GM12874 (cell line): Measurements from ENCODE around the gene OR10V1.

ENCODE experiments used
- TF ChIP-seq, protein P1 (sequence below): IDR thresholded peaks from 2 replicates; pipeline ENCODE4 v1.5.1; 2011; ENCODE audit warnings: low read depth, mild to moderate bottlenecking, control low read depth, low read length, moderate library complexity; ENCODE audit not compliant: insufficient read depth

OR10V1 gene

DNA sequence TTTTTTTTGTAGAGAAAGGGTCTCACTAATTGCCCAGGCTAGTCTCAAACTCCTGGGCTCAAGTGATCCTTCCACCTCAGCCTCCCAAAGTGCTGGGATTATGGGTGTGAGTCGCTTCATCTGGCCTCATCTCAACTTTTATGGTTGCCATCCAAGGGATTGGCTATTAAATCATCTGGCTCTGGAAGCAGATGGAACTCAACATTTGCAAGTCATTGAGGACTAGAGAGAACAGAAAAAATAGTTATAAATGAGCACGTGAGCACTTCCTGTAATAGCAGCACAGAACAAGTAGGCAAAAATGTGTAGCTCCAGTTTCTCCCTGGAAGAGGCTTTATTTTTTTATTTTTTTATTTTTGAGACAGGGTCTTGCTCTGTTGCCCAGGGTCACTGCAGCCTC is 22.5 kb downstream of the OR10V1 start:
- TF ChIP-seq, protein P1, sequence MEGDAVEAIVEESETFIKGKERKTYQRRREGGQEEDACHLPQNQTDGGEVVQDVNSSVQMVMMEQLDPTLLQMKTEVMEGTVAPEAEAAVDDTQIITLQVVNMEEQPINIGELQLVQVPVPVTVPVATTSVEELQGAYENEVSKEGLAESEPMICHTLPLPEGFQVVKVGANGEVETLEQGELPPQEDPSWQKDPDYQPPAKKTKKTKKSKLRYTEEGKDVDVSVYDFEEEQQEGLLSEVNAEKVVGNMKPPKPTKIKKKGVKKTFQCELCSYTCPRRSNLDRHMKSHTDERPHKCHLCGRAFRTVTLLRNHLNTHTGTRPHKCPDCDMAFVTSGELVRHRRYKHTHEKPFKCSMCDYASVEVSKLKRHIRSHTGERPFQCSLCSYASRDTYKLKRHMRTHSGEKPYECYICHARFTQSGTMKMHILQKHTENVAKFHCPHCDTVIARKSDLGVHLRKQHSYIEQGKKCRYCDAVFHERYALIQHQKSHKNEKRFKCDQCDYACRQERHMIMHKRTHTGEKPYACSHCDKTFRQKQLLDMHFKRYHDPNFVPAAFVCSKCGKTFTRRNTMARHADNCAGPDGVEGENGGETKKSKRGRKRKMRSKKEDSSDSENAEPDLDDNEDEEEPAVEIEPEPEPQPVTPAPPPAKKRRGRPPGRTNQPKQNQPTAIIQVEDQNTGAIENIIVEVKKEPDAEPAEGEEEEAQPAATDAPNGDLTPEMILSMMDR = no peak

DNA sequence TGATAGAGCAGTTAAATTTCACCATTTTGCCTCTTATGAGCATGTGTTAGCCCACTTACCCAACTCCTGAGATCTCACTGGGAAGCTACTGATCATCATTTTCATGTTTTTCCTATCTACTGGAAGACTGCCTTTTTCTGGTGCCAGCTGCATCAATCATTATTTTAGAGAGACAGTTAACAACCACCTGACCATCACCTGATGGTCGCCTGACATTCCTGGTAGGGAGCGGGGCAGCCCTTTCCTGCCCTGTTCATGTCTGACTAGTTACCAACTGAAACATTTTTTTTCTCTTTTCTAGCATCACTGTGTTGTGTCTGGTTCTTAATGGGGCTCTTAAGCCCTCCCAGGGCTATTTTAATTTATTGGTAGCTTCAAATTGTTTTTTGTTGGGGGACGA is 24.6 kb downstream of the OR10V1 start:
- TF ChIP-seq, protein P1 = no peak

DNA sequence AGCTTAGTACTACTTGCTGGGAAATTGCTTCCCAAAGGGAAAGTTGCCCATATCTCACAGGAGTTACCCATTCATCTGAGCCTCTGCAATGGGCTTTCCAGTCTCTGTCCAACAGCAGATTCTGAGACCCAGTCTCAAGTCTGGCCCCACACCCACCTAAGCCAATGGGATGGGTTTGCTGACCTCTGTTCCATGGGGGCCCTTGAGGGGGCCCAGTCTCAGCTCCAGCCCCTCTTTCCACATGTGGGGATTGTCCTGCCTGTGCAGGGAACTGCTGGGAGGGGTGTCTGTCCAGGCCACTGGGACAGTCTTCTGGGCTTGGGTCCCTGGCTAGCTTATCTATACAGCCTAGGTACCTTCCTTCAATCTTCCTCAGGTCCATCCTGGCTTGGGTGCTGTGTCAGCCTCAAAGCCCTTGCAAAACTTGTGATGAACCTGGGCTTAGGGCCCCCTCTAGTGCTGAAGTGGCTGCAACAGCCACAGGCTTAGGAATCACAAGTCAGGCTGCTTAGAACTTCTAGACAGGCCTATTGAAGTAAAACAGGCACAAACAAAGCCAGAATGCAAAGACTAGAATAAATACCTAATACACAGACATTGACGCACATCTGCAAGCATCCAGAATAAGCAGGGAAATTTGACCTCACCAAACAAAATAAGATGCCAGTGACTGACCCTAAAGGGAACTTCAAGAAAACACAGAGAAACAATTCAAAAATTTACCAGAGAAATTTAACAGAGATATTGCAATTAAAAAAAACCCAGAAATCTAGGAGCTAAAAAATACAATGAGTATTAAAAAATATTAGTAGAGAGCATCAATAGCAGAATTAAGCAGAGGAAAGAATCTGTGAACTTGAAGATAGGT is 33.1 kb downstream of the OR10V1 start:
- TF ChIP-seq, protein P1 = peak; percentile 70

- TF ChIP-seq, protein P1 = no peak
Measured at GRCh38 chr11:59679347-59679746, 34.3 kb downstream of the OR10V1 start.

DNA sequence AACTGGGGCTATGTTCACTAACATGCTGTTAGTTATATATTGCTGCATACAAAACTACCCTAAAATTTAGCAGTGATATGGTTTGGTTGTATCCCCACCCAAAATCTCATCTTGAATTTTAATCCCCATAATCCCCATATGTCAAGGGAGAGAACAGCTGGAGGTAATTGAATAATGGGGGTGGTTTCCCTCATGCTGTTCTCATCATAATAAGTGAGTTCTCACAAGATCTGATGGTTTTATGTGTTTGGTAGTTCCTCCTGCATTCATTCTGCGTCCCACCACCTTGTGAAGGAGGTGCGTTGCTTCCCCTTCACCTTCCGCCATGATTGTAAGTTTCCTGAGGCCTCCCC is 34.9 kb downstream of the OR10V1 start:
- TF ChIP-seq, protein P1 = no peak

DNA sequence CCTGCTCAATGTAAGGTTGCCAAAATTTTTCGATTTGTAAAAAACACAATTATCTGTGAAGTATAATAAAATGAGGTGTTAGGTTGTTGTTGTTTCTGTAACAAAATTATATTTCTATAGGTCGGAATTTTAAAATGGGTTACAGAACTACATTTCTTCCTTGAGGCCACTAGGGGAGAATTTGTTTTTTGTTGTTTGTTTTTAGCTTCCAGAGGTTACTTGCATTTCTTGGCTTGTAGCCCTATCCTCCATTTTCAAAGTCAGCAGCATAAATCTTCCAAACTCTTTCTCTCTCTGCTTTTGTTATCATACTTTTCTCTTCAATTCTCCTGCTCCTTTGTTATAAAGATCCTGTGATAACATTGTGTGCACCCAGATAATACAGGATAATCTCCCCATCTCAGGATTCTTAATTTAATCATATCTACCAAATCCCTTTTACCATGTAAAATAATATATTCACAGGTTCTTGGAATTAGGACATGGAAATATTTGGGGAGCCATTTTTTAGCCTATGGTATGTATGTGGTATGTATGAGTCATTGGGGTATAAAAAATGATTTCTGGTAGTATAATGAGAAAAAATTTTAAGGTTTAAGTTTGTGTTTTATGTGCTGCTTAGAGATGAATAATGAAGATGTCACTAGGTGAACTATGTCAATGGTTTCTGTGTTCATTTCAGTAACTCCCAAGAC is 35.4 kb downstream of the OR10V1 start:
- TF ChIP-seq, protein P1 = no peak

DNA sequence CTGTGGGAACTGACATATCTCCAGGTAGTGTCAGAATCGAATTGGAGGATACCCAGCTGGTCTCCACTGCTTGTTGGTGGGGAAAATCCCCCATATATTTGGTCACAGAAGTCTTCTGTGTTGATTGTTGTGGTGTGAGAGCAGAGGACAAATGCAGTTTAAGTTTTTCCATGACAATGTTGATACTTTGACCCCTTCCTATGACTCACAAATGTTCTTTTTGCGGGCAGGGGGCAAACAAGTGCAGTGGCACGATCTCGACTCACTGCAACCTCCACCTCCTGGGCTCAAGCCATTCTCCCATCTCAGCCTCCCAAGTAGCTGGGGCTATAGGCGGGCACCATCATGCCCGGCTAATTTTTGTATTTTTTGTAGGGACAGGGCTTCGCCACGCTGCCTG is 37.4 kb downstream of the OR10V1 start:
- TF ChIP-seq, protein P1 = no peak
